Tibial nerve (tissue), 4 donors: ENCODE results near the gene OGDH.

Experiments used
- CTCF ChIP-seq, 5 experiments: fragments of 200-600 bp in 3 of 5; fragments of 450-650 bp in 2 of 5; sonication (generic) in 3 of 5; IDR thresholded peaks; one replicate each; pipeline ENCODE4 v1.5.1; 2016 to 2019; ENCODE audit warnings: antibody characterized with exemption in 5 of 5, mild to moderate bottlenecking in 3 of 5, moderate library complexity in 2 of 5
- EP300 ChIP-seq, 2 donors: sonication (generic); formaldehyde crosslinking; IDR thresholded peaks; one replicate each; pipeline ENCODE4 v1.6.1; 2017; ENCODE audit warnings: antibody characterized with exemption in 2 of 2, mild to moderate bottlenecking in 1 of 2

DNA sequence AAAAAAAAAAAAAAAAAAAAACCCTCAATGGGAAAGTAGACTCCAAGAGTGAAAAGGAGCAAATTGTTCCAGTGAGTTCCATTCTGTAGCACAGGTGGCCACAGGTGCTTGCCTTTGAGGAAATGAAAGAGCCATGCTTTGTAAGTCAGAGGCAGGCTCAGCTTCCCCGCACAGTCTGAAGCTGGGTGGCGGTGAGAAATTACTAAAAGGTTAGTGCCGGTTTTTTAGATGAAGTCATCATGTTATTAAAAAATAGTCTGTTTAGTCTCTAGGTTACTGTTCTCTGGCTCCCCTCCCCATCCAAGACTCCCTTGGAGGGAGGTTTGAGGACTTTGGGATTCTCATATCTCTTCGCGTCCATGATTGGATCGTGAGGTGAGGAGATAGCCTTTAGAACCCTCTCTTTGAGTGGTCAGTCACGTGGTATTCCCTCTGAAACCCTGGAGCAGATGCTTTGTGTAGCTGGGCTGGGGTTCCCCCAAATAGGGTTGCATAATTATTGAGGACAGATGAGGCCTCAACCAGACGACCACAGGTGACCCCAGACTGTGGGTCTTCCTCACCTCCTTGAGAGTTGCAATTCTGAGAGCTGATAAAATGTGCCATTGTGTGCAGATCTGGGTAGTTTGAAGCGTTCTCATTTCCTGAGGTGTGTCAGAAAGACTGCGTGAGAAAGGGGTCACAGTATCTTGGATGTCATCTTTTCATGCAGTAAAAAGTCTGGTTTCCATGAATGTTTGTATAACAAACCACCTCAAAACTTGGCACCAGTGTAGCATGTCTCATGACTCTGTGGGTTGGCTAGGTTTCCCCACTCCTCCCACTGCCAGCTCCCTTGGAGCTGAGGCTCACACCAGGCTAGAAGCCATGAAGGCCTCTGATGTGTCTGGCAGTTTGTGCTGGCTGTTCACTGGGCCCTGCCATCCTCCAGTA is 27.1 kb downstream of the OGDH start:
- TF ChIP-seq EP300 (IDR thresholded peaks at IDR 0.05) (peak in 1 of 2 donors; percentile 41), CTCF (IDR thresholded peaks at IDR 0.05) (no peak)
